ENCODE results near the gene ARHGAP42.

Gene ARHGAP42

DNA sequence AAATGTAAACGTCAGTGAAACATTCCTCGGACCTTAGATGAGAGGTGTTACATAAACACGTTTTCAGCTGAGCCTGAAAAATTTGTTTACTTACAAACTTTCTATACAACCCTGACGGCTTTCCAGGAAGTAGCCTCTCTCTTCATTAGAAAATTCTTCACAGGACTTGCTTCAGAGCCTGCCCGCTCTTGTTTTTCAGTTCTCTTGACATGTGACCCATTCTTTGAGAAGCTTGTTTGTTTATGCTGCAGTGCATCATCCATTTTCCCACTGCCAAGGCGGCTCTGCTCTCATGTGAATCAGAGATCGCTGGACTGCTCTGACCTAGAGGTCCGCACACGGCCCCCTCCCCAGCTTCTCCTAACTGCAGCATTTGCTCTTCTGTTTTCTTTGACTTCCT lies 47.9 kb upstream of the ARHGAP42 start:
- Histone ChIP-seq H3K27me3 (ENCODE audit: insufficient read depth, low read length, poor library complexity) (no peaks in the 10 kb centered on the region), H3K4me3 (ENCODE audit: low read depth in 1 of 2, low read length in 2 of 2) (no peak overlapping the region), H3K4me1 (ENCODE audit: insufficient read depth, low read length) (no peaks in the 10 kb centered on the region), H3K79me2 (ENCODE audit: insufficient read depth, low read length) (no peaks in the 10 kb centered on the region), H3K9ac (ENCODE audit: low read depth, low read length) (no peak overlapping the region), H3K36me3 (ENCODE audit: insufficient read depth, low read length) (no peaks in the 10 kb centered on the region), H3K9me3 (ENCODE audit: insufficient read depth, low read length, severe bottlenecking) (no peaks in the 10 kb centered on the region), H4K20me1 (ENCODE audit: insufficient read depth, low read length) (no peaks in the 10 kb centered on the region), H3K4me2 (ENCODE audit: insufficient read depth, low read length) (no peak overlapping the region), H3K27ac (ENCODE audit: low read length) (no peak overlapping the region), H2AFZ (ENCODE audit: low read depth, low read length) (no peak overlapping the region)
- TF ChIP-seq, protein P1, sequence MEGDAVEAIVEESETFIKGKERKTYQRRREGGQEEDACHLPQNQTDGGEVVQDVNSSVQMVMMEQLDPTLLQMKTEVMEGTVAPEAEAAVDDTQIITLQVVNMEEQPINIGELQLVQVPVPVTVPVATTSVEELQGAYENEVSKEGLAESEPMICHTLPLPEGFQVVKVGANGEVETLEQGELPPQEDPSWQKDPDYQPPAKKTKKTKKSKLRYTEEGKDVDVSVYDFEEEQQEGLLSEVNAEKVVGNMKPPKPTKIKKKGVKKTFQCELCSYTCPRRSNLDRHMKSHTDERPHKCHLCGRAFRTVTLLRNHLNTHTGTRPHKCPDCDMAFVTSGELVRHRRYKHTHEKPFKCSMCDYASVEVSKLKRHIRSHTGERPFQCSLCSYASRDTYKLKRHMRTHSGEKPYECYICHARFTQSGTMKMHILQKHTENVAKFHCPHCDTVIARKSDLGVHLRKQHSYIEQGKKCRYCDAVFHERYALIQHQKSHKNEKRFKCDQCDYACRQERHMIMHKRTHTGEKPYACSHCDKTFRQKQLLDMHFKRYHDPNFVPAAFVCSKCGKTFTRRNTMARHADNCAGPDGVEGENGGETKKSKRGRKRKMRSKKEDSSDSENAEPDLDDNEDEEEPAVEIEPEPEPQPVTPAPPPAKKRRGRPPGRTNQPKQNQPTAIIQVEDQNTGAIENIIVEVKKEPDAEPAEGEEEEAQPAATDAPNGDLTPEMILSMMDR (IDR thresholded peaks at IDR 0.05; ENCODE audit: borderline replicate concordance, extremely low read depth, low read length, poor library complexity, severe bottlenecking): no peak
- TF ChIP-seq EZH2 (IDR thresholded peaks at IDR 0.05; ENCODE audit: borderline replicate concordance, low read depth, low read length, severe bottlenecking): no peak
- ATAC-seq (ENCODE audit: insufficient read depth, low read depth): no peak
- no peak for DNase-seq

DNA sequence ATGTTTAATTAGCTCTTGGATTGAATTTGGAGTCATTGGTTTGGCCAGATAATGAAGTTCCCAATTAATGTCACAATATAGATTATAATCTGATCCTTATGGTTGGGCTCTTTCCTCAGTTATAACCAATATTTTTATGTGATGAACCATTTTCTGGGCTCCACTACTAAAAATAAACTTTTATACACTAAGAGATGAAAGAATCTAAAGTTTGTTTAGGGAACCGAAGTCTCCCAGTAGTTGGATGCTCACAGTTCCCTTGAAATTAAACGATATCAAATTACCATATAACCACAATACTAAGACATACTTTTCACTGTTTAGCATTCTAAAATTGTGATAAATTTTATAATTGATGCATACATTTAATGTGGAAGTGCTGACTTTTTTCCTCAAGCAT lies 47.0 kb upstream of the ARHGAP42 start:
- Histone ChIP-seq H3K79me2 (ENCODE audit: insufficient read depth, low read length) (no peaks in the 10 kb centered on the region), H3K9ac (ENCODE audit: low read depth, low read length) (no peak overlapping the region), H3K27me3 (ENCODE audit: insufficient read depth, low read length, poor library complexity) (no peaks in the 10 kb centered on the region), H4K20me1 (ENCODE audit: insufficient read depth, low read length) (no peaks in the 10 kb centered on the region), H2AFZ (ENCODE audit: low read depth, low read length) (no peak overlapping the region), H3K27ac (ENCODE audit: low read length) (no peak overlapping the region), H3K4me1 (ENCODE audit: insufficient read depth, low read length) (no peaks in the 10 kb centered on the region), H3K36me3 (ENCODE audit: insufficient read depth, low read length) (no peaks in the 10 kb centered on the region), H3K4me2 (ENCODE audit: insufficient read depth, low read length) (no peak overlapping the region), H3K4me3 (ENCODE audit: low read depth in 1 of 2, low read length in 2 of 2) (no peak overlapping the region), H3K9me3 (ENCODE audit: insufficient read depth, low read length, severe bottlenecking) (no peaks in the 10 kb centered on the region)
- ATAC-seq (ENCODE audit: insufficient read depth, low read depth): no peak
- DNase-seq: no peak
- TF ChIP-seq, protein P1 (IDR thresholded peaks at IDR 0.05; ENCODE audit: borderline replicate concordance, extremely low read depth, low read length, poor library complexity, severe bottlenecking): no peak
- TF ChIP-seq EZH2 (IDR thresholded peaks at IDR 0.05; ENCODE audit: borderline replicate concordance, low read depth, low read length, severe bottlenecking): no peak

DNA sequence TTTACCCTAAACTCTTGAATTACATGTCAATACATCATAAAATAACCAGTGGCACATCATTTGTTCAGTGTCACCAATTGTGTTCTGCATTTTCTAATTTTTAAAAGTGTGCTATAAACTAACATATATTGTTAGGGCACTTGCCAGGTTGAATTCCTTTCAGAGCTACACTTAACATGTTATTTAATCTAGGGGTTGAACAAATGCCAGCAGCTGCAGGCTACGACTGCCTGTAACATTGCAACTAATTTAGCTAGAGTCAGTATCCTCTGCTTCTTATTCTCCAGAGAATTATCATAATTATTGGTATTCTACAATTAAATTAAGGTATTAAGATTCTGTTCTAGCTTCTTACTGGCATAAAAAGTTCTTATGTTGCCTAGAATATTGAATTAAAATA lies 46.4 kb upstream of the ARHGAP42 start:
- Histone ChIP-seq H3K4me2 (ENCODE audit: insufficient read depth, low read length) (no peak overlapping the region), H3K4me3 (ENCODE audit: low read depth in 1 of 2, low read length in 2 of 2) (no peak overlapping the region), H2AFZ (ENCODE audit: low read depth, low read length) (no peak overlapping the region), H3K36me3 (ENCODE audit: insufficient read depth, low read length) (no peaks in the 10 kb centered on the region), H3K27ac (ENCODE audit: low read length) (no peak overlapping the region), H3K9ac (ENCODE audit: low read depth, low read length) (no peak overlapping the region), H4K20me1 (ENCODE audit: insufficient read depth, low read length) (no peaks in the 10 kb centered on the region), H3K9me3 (ENCODE audit: insufficient read depth, low read length, severe bottlenecking) (no peaks in the 10 kb centered on the region), H3K27me3 (ENCODE audit: insufficient read depth, low read length, poor library complexity) (no peaks in the 10 kb centered on the region), H3K79me2 (ENCODE audit: insufficient read depth, low read length) (no peaks in the 10 kb centered on the region), H3K4me1 (ENCODE audit: insufficient read depth, low read length) (no peaks in the 10 kb centered on the region)
- no peak for TF ChIP-seq EZH2 (IDR thresholded peaks at IDR 0.05; ENCODE audit: borderline replicate concordance, low read depth, low read length, severe bottlenecking)
- TF ChIP-seq, protein P1 (IDR thresholded peaks at IDR 0.05; ENCODE audit: borderline replicate concordance, extremely low read depth, low read length, poor library complexity, severe bottlenecking): no peak
- ATAC-seq (ENCODE audit: insufficient read depth, low read depth): no peak
- DNase-seq: no peak

DNA sequence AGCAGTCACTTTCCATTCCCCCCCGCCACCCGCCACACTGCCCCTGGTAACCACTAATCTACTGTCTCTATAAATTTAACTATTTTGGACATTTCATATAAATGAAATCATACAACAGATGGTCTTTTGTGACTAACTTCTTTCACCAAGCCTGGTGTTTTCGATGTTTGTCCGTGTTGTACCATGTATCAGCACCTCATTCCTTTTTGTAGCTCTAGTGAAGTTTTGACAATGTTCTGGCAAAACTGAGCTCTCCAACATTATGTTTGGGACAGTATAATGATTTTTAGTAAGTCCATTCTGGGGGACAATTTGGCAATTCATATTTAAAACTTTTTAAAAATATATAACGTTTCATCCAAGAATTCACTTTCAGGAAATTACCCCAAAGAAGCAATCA lies 45.6 kb upstream of the ARHGAP42 start:
- Histone ChIP-seq H3K4me1 (ENCODE audit: insufficient read depth, low read length) (no peaks in the 10 kb centered on the region), H3K79me2 (ENCODE audit: insufficient read depth, low read length) (no peaks in the 10 kb centered on the region), H2AFZ (ENCODE audit: low read depth, low read length) (no peak overlapping the region), H3K9ac (ENCODE audit: low read depth, low read length) (no peak overlapping the region), H3K4me2 (ENCODE audit: insufficient read depth, low read length) (no peak overlapping the region), H3K4me3 (ENCODE audit: low read depth in 1 of 2, low read length in 2 of 2) (no peak overlapping the region), H3K9me3 (ENCODE audit: insufficient read depth, low read length, severe bottlenecking) (no peaks in the 10 kb centered on the region), H3K27me3 (ENCODE audit: insufficient read depth, low read length, poor library complexity) (no peaks in the 10 kb centered on the region), H4K20me1 (ENCODE audit: insufficient read depth, low read length) (no peaks in the 10 kb centered on the region), H3K27ac (ENCODE audit: low read length) (no peak overlapping the region), H3K36me3 (ENCODE audit: insufficient read depth, low read length) (no peaks in the 10 kb centered on the region)
- no peak for ATAC-seq (ENCODE audit: insufficient read depth, low read depth)
- no peak for DNase-seq
- TF ChIP-seq, protein P1 (IDR thresholded peaks at IDR 0.05; ENCODE audit: borderline replicate concordance, extremely low read depth, low read length, poor library complexity, severe bottlenecking): no peak
- no peak for TF ChIP-seq EZH2 (IDR thresholded peaks at IDR 0.05; ENCODE audit: borderline replicate concordance, low read depth, low read length, severe bottlenecking)

All from DND-41 (cell line).